Peyer's patch (tissue), 4 donors: ENCODE data around the gene TCEAL9.

ENCODE experiments used
- CTCF ChIP-seq, 6 experiments: fragments of 450-650 bp in 4 of 6; fragments of 200-600 bp in 2 of 6; sonication (generic) in 1 of 6; IDR thresholded peaks; one replicate each; pipeline ENCODE4 v1.5.1; 2017 to 2019; ENCODE audit warnings: antibody characterized with exemption in 6 of 6, mild to moderate bottlenecking in 3 of 6, moderate library complexity in 1 of 6
- POLR2A ChIP-seq, 2 donors: fragments of 450-650 bp; IDR thresholded peaks; one replicate each; pipeline ENCODE4 v1.5.1; 2017; ENCODE audit warnings: antibody characterized with exemption in 2 of 2, mild to moderate bottlenecking in 2 of 2, moderate library complexity in 2 of 2

GRCh38 chrX:103393487-103393886 is 37.2 kb downstream of the TCEAL9 start:
- TF ChIP-seq CTCF (IDR thresholded peaks at IDR 0.05) (no peak), POLR2A (IDR thresholded peaks at IDR 0.05) (no peak)
